ENCODE results near the gene PIP5KL1. TPM values are rescaled to one million over a fixed set of nuclear protein-coding genes. Genes with fewer than 3 reads are reported as not detected.

The PIP5KL1 gene
- total and polyA plus RNA-seq, 4 donors, result 2.0 to 9.0 (median 4.9) TPM

GRCh38 chr9:127910613-127911205 lies 19.9 kb downstream of the PIP5KL1 start:
- Histone ChIP-seq H3K9me3 (ENCODE audit: control insufficient read depth in 4 of 4, insufficient read depth in 3 of 4, low read length in 3 of 4) (no peaks in the 10 kb centered on the region), H3K4me1 (ENCODE audit: control insufficient read depth in 5 of 5, insufficient read depth in 5 of 5, low read length in 5 of 5) (peaks cover 0 to 24% (median 14%) of the 10 kb centered on the region in 5 donors), H3K27ac (ENCODE audit: low read depth in 1 of 2, low read length in 1 of 2) (peak overlapping the region in 1 of 2 donors; percentile 37), H3K4me3 (no peak overlapping the region), H3K27me3 (ENCODE audit: control insufficient read depth in 3 of 3, insufficient read depth in 3 of 3, low read length in 2 of 3) (no peaks in the 10 kb centered on the region), H3K36me3 (ENCODE audit: control insufficient read depth in 4 of 4, insufficient read depth in 4 of 4, low read length in 4 of 4) (peaks cover 2 to 36% (median 4%) of the 10 kb centered on the region in 4 donors), H3K9ac (ENCODE audit: insufficient read depth in 1 of 2, low read length in 2 of 2) (no peak overlapping the region)
- ATAC-seq (ENCODE audit: insufficient read depth, low FRiP score) (no peak), DNase-seq (peak in 1 of 3 donors; percentile 37)
- no peak for TF ChIP-seq CTCF (IDR thresholded peaks at IDR 0.05; ENCODE audit: control extremely low read depth, extremely low read depth)
- WGBS, 2 donors, result 61 to 76% methylated on average over 6 of the region's 6 CpGs

GRCh38 chr9:127909839-127910273 lies 20.7 kb downstream of the PIP5KL1 start:
- Histone ChIP-seq H3K9ac (ENCODE audit: insufficient read depth in 1 of 2, low read length in 2 of 2) (no peak overlapping the region), H3K27ac (ENCODE audit: low read depth in 1 of 2, low read length in 1 of 2) (no peak overlapping the region), H3K9me3 (ENCODE audit: control insufficient read depth in 4 of 4, insufficient read depth in 3 of 4, low read length in 3 of 4) (no peaks in the 10 kb centered on the region), H3K36me3 (ENCODE audit: control insufficient read depth in 4 of 4, insufficient read depth in 4 of 4, low read length in 4 of 4) (peaks cover 2 to 36% (median 4%) of the 10 kb centered on the region in 4 donors), H3K4me1 (ENCODE audit: control insufficient read depth in 5 of 5, insufficient read depth in 5 of 5, low read length in 5 of 5) (peaks cover 0 to 27% (median 22%) of the 10 kb centered on the region in 5 donors), H3K27me3 (ENCODE audit: control insufficient read depth in 3 of 3, insufficient read depth in 3 of 3, low read length in 2 of 3) (no peaks in the 10 kb centered on the region), H3K4me3 (no peak overlapping the region)
- ATAC-seq (ENCODE audit: insufficient read depth, low FRiP score) (no peak), DNase-seq (no peak)
- TF ChIP-seq CTCF (IDR thresholded peaks at IDR 0.05; ENCODE audit: control extremely low read depth, extremely low read depth), result no peak
- WGBS, 2 donors, result 86 to 93% methylated on average over 17 of the region's 17 CpGs

GRCh38 chr9:127908660-127908926 lies 22.0 kb downstream of the PIP5KL1 start:
- Histone ChIP-seq H3K4me3 (no peak overlapping the region), H3K9ac (ENCODE audit: insufficient read depth in 1 of 2, low read length in 2 of 2) (no peak overlapping the region), H3K27ac (ENCODE audit: low read depth in 1 of 2, low read length in 1 of 2) (no peak overlapping the region), H3K4me1 (ENCODE audit: control insufficient read depth in 5 of 5, insufficient read depth in 5 of 5, low read length in 5 of 5) (peaks cover 0 to 38% (median 35%) of the 10 kb centered on the region in 5 donors), H3K27me3 (ENCODE audit: control insufficient read depth in 3 of 3, insufficient read depth in 3 of 3, low read length in 2 of 3) (no peaks in the 10 kb centered on the region), H3K36me3 (ENCODE audit: control insufficient read depth in 4 of 4, insufficient read depth in 4 of 4, low read length in 4 of 4) (peaks cover 2 to 32% (median 4%) of the 10 kb centered on the region in 4 donors), H3K9me3 (ENCODE audit: control insufficient read depth in 4 of 4, insufficient read depth in 3 of 4, low read length in 3 of 4) (no peaks in the 10 kb centered on the region)
- ATAC-seq (ENCODE audit: insufficient read depth, low FRiP score) (no peak), DNase-seq (no peak)
- WGBS, 2 donors, result 95 to 98% methylated on average over 10 of the region's 10 CpGs
- TF ChIP-seq CTCF (IDR thresholded peaks at IDR 0.05; ENCODE audit: control extremely low read depth, extremely low read depth), result no peak
